ENCODE results near the gene CHID1. TPM values are rescaled to one million over a fixed set of nuclear protein-coding genes. Genes with fewer than 3 reads are reported as not detected.

The CHID1 gene
- total RNA-seq, 1 donor = 35.1 TPM

DNA sequence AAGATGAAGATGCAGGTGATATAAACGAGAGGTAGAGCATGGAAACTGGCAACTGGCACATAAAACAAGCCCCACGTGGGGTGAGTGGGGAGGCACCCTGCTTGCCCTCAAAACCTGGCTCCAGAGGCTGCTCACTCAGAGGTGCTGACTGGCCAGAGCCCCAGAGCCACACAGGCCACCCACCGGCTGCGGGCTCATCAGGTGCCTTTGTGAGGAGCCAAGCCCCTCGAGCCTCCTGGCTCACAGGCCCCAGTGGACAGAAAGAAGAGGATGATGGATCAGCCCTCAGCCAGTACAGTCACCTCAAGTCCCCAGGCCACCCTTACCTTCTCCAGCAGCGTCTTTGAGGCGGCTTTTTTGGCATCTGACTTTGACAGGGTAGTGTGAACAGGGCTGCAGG lies 6.2 kb downstream of the CHID1 start:
- no peak for DNase-seq (ENCODE audit: low read depth)
- no peak overlapping the region for H3K4me3 ChIP-seq (ENCODE audit: low read depth, low read length)
- TF ChIP-seq, protein P1, sequence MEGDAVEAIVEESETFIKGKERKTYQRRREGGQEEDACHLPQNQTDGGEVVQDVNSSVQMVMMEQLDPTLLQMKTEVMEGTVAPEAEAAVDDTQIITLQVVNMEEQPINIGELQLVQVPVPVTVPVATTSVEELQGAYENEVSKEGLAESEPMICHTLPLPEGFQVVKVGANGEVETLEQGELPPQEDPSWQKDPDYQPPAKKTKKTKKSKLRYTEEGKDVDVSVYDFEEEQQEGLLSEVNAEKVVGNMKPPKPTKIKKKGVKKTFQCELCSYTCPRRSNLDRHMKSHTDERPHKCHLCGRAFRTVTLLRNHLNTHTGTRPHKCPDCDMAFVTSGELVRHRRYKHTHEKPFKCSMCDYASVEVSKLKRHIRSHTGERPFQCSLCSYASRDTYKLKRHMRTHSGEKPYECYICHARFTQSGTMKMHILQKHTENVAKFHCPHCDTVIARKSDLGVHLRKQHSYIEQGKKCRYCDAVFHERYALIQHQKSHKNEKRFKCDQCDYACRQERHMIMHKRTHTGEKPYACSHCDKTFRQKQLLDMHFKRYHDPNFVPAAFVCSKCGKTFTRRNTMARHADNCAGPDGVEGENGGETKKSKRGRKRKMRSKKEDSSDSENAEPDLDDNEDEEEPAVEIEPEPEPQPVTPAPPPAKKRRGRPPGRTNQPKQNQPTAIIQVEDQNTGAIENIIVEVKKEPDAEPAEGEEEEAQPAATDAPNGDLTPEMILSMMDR (IDR thresholded peaks at IDR 0.05; ENCODE audit: insufficient read depth, low read length) = no peak

DNA sequence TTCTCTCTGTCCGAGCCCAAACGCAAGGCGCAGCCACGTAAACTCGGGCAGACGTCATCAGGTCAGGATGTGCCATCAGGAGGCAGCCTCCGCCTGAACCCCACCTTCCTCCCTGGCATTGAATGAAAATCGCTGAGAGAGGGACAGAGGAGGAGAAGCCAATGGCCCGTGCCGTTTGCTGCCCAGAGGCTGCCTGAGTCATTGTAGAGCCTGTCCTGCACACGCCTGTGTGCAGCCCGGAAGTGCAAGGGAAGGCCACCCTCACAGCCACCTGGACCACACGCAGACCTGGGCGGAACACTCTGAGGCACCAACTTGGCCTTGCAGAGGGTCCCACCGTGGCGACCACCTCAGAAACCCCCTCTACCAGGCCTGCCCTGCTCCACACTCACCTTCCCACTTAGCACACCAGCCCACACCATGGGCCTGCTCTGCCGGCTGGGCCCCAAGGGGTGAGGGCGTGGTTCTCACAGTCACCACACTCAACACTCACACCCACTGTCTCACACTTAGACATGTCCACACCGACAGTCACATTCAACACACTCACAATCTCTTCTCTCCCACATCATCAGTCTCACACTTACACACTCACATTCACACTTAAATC lies 9.1 kb downstream of the CHID1 start:
- TF ChIP-seq, protein P1 (IDR thresholded peaks at IDR 0.05; ENCODE audit: insufficient read depth, low read length) = no peak
- no peak overlapping the region for H3K4me3 ChIP-seq (ENCODE audit: low read depth, low read length)
- DNase-seq (ENCODE audit: low read depth) = no peak

DNA sequence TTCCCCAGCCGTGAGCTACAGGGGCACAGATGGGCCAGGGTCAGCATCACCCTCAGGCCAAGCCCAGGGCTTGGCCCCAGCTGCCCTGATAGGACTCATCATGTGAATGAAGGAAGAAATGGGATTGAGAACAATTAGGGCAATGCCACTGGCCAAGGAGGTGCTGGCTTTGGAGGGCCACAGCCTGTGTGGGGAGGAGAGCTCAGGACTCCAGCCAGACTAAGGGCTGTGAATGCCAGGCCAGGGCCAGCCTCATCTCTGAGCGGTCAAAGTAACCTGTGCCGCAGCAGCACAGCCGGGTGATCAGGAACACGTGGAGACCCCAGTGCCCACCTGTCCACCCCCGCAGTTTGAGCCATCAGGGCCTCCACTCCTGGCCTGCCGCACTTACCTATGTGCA lies 10.1 kb downstream of the CHID1 start:
- DNase-seq (ENCODE audit: low read depth) = no peak
- TF ChIP-seq, protein P1 (IDR thresholded peaks at IDR 0.05; ENCODE audit: insufficient read depth, low read length) = no peak
- H3K4me3 ChIP-seq (ENCODE audit: low read depth, low read length) = no peak overlapping the region

DNA sequence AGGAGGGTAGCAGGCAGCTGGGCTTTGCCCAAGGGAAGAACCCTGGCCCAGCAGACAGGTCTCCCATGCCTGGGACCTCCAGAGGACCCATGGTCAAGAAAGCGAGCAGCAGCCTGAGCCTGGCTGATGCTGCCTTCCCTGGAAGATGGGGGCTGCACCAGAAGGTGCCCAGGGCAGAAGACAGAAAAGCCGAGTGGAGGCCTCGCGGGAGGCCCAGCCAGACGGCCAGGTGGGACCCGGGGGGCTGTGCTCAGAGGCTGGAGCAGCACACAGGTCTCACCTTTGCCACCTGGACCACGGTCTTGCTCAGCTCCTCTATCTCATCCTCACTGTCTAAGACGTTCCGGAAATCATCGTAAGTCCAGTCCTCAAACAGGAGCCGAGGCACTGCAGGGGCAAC lies 10.9 kb downstream of the CHID1 start:
- DNase-seq (ENCODE audit: low read depth) = no peak
- no peak overlapping the region for H3K4me3 ChIP-seq (ENCODE audit: low read depth, low read length)
- TF ChIP-seq, protein P1 (IDR thresholded peaks at IDR 0.05; ENCODE audit: insufficient read depth, low read length) = no peak

DNA sequence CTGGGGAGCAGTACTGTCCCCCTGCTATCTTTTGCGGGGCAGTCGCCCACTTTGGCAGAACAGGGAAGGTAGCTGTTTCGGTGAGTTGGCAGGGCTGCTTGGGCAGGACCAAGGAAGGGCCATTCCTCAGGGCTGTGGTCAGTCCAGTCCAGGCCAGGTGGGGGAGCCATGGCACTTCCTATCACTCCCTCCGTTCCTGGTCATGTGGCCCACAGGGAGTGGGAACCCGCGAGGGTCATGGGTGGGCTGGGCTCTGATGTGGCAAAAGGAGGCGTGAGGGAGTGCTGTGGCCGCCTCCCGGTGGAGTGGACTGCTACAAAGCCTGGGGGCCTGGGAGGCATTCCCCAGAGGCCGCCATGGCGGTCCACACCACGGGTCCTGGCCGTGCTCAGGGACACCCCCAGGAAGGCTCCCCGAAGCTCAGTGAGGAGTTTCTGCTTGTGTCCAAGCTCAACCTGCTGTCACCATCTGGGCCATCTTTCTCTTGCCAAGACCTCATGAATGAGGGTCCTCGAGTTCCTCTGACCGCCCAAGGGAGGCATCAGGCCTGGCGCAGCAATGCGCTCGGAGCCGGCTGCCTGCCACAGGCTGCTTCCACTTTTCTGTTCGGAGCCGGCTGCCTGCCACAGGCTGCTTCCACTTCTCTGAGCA lies 11.9 kb downstream of the CHID1 start:
- no peak overlapping the region for H3K4me3 ChIP-seq (ENCODE audit: low read depth, low read length)
- TF ChIP-seq, protein P1 (IDR thresholded peaks at IDR 0.05; ENCODE audit: insufficient read depth, low read length) = peak; percentile 36
- peak; percentile 27 for DNase-seq (ENCODE audit: low read depth)

DNA sequence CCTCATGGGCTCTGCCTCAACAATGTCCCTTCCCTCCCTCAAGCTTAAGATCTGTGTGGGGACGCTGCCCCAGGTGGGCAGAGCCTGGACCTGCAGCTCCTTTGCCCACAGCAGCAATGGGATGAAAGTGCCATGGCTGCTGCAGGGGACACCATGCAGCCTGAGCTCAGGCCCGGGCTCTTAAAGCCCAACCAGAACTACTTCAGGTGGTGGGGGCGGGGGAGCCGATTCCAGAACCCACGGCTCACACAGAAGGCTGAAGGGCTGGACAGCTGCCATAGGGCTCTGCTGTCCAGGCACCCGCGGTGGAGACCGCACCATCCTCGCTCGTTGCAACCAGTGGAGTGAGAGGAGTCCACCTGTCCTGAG lies 12.5 kb downstream of the CHID1 start:
- H3K4me3 ChIP-seq (ENCODE audit: low read depth, low read length) = no peak overlapping the region
- peak; percentile 21 for DNase-seq (ENCODE audit: low read depth)
- TF ChIP-seq, protein P1 (IDR thresholded peaks at IDR 0.05; ENCODE audit: insufficient read depth, low read length) = peak; percentile 45
